Left colon (tissue), 2 donors: ENCODE results near the gene ARHGAP10. TPM values are rescaled to one million over a fixed set of nuclear protein-coding genes. Genes with fewer than 3 reads are reported as not detected.

Experiments
- ATAC-seq: fragments of 200-7000 bp; cut with Tn5 transposase; one replicate; pipeline ENCODE4 v1.9.1; 2020; ENCODE audit warnings: mild to moderate bottlenecking, moderate library complexity
- DNase-seq, 2 donors: peaks; one replicate each; pipeline ENCODE4 v3.0.0-alpha.2; 2020
- intact Hi-C, 2 donors: fragments of 100-400 bp; cut with DNase I in 1 of 2; cut with micrococcal nuclease in 1 of 2; formaldehyde crosslinking; loops; one replicate each; pipeline versions ENCODE4 v1.11.2 to v1.14.0; 2022; cut with DNase I, micrococcal nuclease
- microRNA-seq, 2 donors: library from miRNA; unstranded; fragments of <30 nt; microRNA quantifications; one replicate each; pipeline versions ENCODE4 v1.1.0 to v1.2.0, GENCODE V29; 2020
- total RNA-seq, 2 donors: library from RNA; stranded (reverse); fragmentation: NEBNext Ultra II Directional; extraction: Animal tissue kit (Norgen Biotek cat#: 25700); gene quantifications; one replicate each; pipeline ENCODE4 v1.2.1, GENCODE V29; 2021
- donor health status: DM: no; HTN: no; CAD: no.
- donor health status: DM: yes; HTN: yes; CAD: no.

Gene ARHGAP10
- total RNA-seq, 2 donors from 2014 or later: 3.7 to 14.5 TPM

- intact Hi-C loops: no loop called here
Observed at GRCh38 chr4:148109216-148109615, 377.3 kb downstream of the ARHGAP10 start.

GRCh38 chr4:148110169-148110568 lies 378.3 kb downstream of the ARHGAP10 start:
- ATAC-seq (no peak), DNase-seq (no peak)
- intact Hi-C loops: no loop called here

More at GRCh38 chr4:148109216-148109615, 377.3 kb downstream of the ARHGAP10 start:
- ATAC-seq (no peak), DNase-seq (no peak)

- DNase-seq: no peak
- intact Hi-C loops: no loop called here
Observed at GRCh38 chr4:148112231-148112982, 380.5 kb downstream of the ARHGAP10 start.

GRCh38 chr4:148114436-148114835 lies 382.5 kb downstream of the ARHGAP10 start:
- intact Hi-C loops: no loop called here
- DNase-seq: no peak

More at GRCh38 chr4:148112231-148112982, 380.5 kb downstream of the ARHGAP10 start:
- ATAC-seq: no peak

GRCh38 chr4:148116264-148116663 lies 384.4 kb downstream of the ARHGAP10 start:
- intact Hi-C loops: no loop called here
- ATAC-seq: no peak

More at GRCh38 chr4:148114436-148114835, 382.5 kb downstream of the ARHGAP10 start:
- ATAC-seq: no peak

GRCh38 chr4:148116969-148117368 lies 385.1 kb downstream of the ARHGAP10 start:
- no peak for DNase-seq
- intact Hi-C loops: no loop called here
- ATAC-seq: no peak

More at GRCh38 chr4:148116264-148116663, 384.4 kb downstream of the ARHGAP10 start:
- no peak for DNase-seq

- intact Hi-C loops: no loop called here
- ATAC-seq: no peak
Observed at GRCh38 chr4:148118179-148118578, 386.3 kb downstream of the ARHGAP10 start.

GRCh38 chr4:148118633-148119032 lies 386.7 kb downstream of the ARHGAP10 start:
- DNase-seq: no peak
- no peak for ATAC-seq
- intact Hi-C loops: no loop called here

More at GRCh38 chr4:148118179-148118578, 386.3 kb downstream of the ARHGAP10 start:
- no peak for DNase-seq

GRCh38 chr4:148120216-148120615 lies 388.3 kb downstream of the ARHGAP10 start:
- DNase-seq (no peak), ATAC-seq (no peak)
- intact Hi-C loops: no loop called here

Small RNA genes within 50 kb of the gene (microRNA-seq; reads per million reads assigned to microRNA genes)
- gene MIR4799: 0 reads per million in 2 donors

Other genes with a start within 250 kb of the ARHGAP10 start
- gene TMEM184C, start 114.7 kb upstream of the ARHGAP10 start, total RNA-seq: 10 to 100 TPM; 38.1 to 41.8 TPM
- 1 to 10 TPM; 5.1 to 7.1 TPM for gene PRMT9, start 47.9 kb upstream of the ARHGAP10 start, total RNA-seq